PFSK-1 (cell line): ENCODE data around the gene CCDC134.

Experiments used
- FOXP2 ChIP-seq: optimal IDR thresholded peaks from 2 replicates; pipeline ENCODE3; 2011; ENCODE audit warnings: borderline replicate concordance, control low read depth, inconsistent platforms; ENCODE audit not compliant: insufficient read depth; ENCODE audit errors: extremely low read length, extremely low read depth
- POLR2AphosphoS5 ChIP-seq: IDR thresholded peaks from 2 replicates; pipeline ENCODE4 v1.6.1; 2012; ENCODE audit warnings: low read depth, mild to moderate bottlenecking, control low read depth, low read length, moderate library complexity
- REST ChIP-seq, 2 experiments: IDR thresholded peaks; 2 replicates each; pipeline versions ENCODE4 v1.6.1 to v1.8.0; 2011 to 2012; ENCODE audit warnings: low read depth in 2 of 2, low read length in 2 of 2, control low read depth in 1 of 2, inconsistent platforms in 1 of 2, mild to moderate bottlenecking in 1 of 2, moderate library complexity in 1 of 2; ENCODE audit not compliant: insufficient read depth in 1 of 2
- SIN3A ChIP-seq: IDR thresholded peaks from 2 replicates; pipeline ENCODE4 v1.6.1; 2012; ENCODE audit warnings: mild to moderate bottlenecking, low read length, moderate library complexity, borderline replicate concordance; ENCODE audit not compliant: insufficient read depth

- TF ChIP-seq POLR2AphosphoS5, result no peak
- no peak for TF ChIP-seq FOXP2
- no peak for TF ChIP-seq SIN3A
- TF ChIP-seq REST (IDR thresholded peaks at IDR 0.05; ENCODE audit: insufficient read depth in 1 of 2, low read depth in 2 of 2, low read length in 2 of 2), result no peak
These were observed 7.9 kb downstream of the CCDC134 start for GRCh38 chr22:41808400-41808799.
